CD14-positive monocyte (primary cell): Measurements from ENCODE around the gene TRIM44. TPM values are rescaled to one million over a fixed set of nuclear protein-coding genes. Genes with fewer than 3 reads are reported as not detected.

ENCODE experiments used
- DNase-seq, 3 donors: peaks; one replicate each; pipeline ENCODE4 v3.0.0-alpha.2; 2011 to 2022
- H2AFZ ChIP-seq: 2 replicates; pipeline ENCODE4 v1.6.0; 2012; ENCODE audit warnings: mild to moderate bottlenecking, low read depth, low read length, inconsistent platforms; ENCODE audit not compliant: insufficient read depth, poor library complexity, severe bottlenecking
- H3K27ac ChIP-seq, 2 donors: 1 replicate in 1 of 2; 2 replicates in 1 of 2; pipeline ENCODE4 v1.5.1; 2012 to 2013; ENCODE audit warnings: low read length in 2 of 2, control low read depth in 1 of 2, inconsistent platforms in 1 of 2, low read depth in 1 of 2, mild to moderate bottlenecking in 1 of 2
- H3K27me3 ChIP-seq, 2 donors: one replicate each; pipeline versions ENCODE4 v1.6.0 to v1.6.1; 2011 to 2013; ENCODE audit warnings: low read length in 2 of 2; ENCODE audit not compliant: control insufficient read depth in 2 of 2, insufficient read depth in 2 of 2
- H3K36me3 ChIP-seq, 2 donors: replicated peaks in 1 of 2; 1 replicate in 1 of 2; 2 replicates in 1 of 2; pipeline versions ENCODE4 v1.5.1 to v1.6.1; 2012 to 2013; ENCODE audit warnings: low read length in 2 of 2, control low read depth in 1 of 2, inconsistent platforms in 1 of 2, mild to moderate bottlenecking in 1 of 2; ENCODE audit not compliant: insufficient read depth in 2 of 2, control insufficient read depth in 1 of 2
- H3K4me1 ChIP-seq, 2 donors: 1 replicate in 1 of 2; 2 replicates in 1 of 2; pipeline versions ENCODE4 v1.5.1 to v1.6.1; 2012 to 2013; ENCODE audit warnings: low read length in 2 of 2, control low read depth in 1 of 2, inconsistent platforms in 1 of 2, mild to moderate bottlenecking in 1 of 2, moderate library complexity in 1 of 2; ENCODE audit not compliant: insufficient read depth in 2 of 2, control insufficient read depth in 1 of 2
- H3K4me2 ChIP-seq: replicated peaks from 2 replicates; pipeline ENCODE3; 2012; ENCODE audit warnings: low read length, moderate library complexity, mild to moderate bottlenecking; ENCODE audit not compliant: poor library complexity, severe bottlenecking; ENCODE audit errors: extremely low read depth
- H3K4me3 ChIP-seq, 3 experiments: fragments of 200-600 bp in 1 of 3; sonication (generic) in 1 of 3; replicated peaks in 1 of 3; 1 replicate in 2 of 3; 2 replicates in 1 of 3; pipeline ENCODE4 v1.5.1; 2011 to 2013; ENCODE audit warnings: low read length in 3 of 3, mild to moderate bottlenecking in 3 of 3, control low read depth in 2 of 3, low read depth in 2 of 3, inconsistent platforms in 1 of 3, moderate library complexity in 1 of 3
- H3K79me2 ChIP-seq: 2 replicates; pipeline ENCODE4 v1.6.0; 2012; ENCODE audit warnings: mild to moderate bottlenecking, control low read depth, inconsistent platforms, low read length, moderate library complexity; ENCODE audit not compliant: insufficient read depth
- H3K9ac ChIP-seq: 2 replicates; pipeline ENCODE4 v1.6.0; 2017; ENCODE audit warnings: low read length, mild to moderate bottlenecking; ENCODE audit not compliant: insufficient read depth, poor library complexity, severe bottlenecking
- H3K9me3 ChIP-seq, 2 donors: replicated peaks in 1 of 2; 1 replicate in 1 of 2; 2 replicates in 1 of 2; pipeline versions ENCODE4 v1.5.1 to v1.6.1; 2012 to 2013; ENCODE audit warnings: low read length in 2 of 2, control low read depth in 1 of 2; ENCODE audit not compliant: control insufficient read depth in 1 of 2, insufficient read depth in 1 of 2
- H4K20me1 ChIP-seq: 2 replicates; pipeline ENCODE4 v1.6.0; 2012; ENCODE audit warnings: mild to moderate bottlenecking, low read length, control low read depth, moderate library complexity; ENCODE audit not compliant: insufficient read depth
- H3K27ac Mint-ChIP-seq, 7 donors: one replicate each; pipeline ENCODE4 v1.8.0; 2020; ENCODE audit warnings: mild to moderate bottlenecking in 7 of 7, mixed read lengths in 7 of 7, moderate library complexity in 6 of 7, inconsistent platforms in 2 of 7
- H3K27me3 Mint-ChIP-seq, 3 donors: one replicate each; pipeline ENCODE4 v1.8.0; 2021 to 2022; ENCODE audit warnings: low read depth in 3 of 3, mild to moderate bottlenecking in 3 of 3, mixed read lengths in 3 of 3, moderate library complexity in 3 of 3, inconsistent platforms in 1 of 3
- H3K36me3 Mint-ChIP-seq, 2 donors: one replicate each; pipeline ENCODE4 v1.8.0; 2020; ENCODE audit warnings: mixed read lengths in 2 of 2, inconsistent platforms in 1 of 2, mild to moderate bottlenecking in 1 of 2
- H3K4me1 Mint-ChIP-seq: one replicate; pipeline ENCODE4 v1.8.0; 2020; ENCODE audit warnings: mild to moderate bottlenecking, mixed read lengths
- H3K4me3 Mint-ChIP-seq, 2 donors: one replicate each; pipeline ENCODE4 v1.8.0; 2020; ENCODE audit warnings: mild to moderate bottlenecking in 2 of 2, mixed read lengths in 2 of 2, moderate library complexity in 1 of 2
- H3K9me3 Mint-ChIP-seq, 7 donors: one replicate each; pipeline ENCODE4 v1.8.0; 2020 to 2022; ENCODE audit warnings: mixed read lengths in 7 of 7, mild to moderate bottlenecking in 6 of 7, moderate library complexity in 6 of 7, inconsistent platforms in 2 of 7
- CTCF ChIP-seq: fragments of 200-600 bp; IDR thresholded peaks from one replicate; pipeline ENCODE4 v1.8.0; 2022; ENCODE audit warnings: antibody characterized with exemption, mild to moderate bottlenecking
- WGBS: methylation state at CpG from one replicate; pipeline ENCODE4 v1.1.5; 2013; ENCODE audit warnings: missing lambda C conversion rate; ENCODE audit not compliant: insufficient coverage; 5-methylcytosine and 5-hydroxymethylcytosine counted together
- intact Hi-C, 2 donors: fragments of 100-400 bp; cut with micrococcal nuclease; formaldehyde crosslinking; loops; one replicate each; pipeline versions ENCODE4 v1.15.0 to v1.15.1; 2023
- polyA minus RNA-seq: library from RNA; depleted of rRNA, polyadenylated mRNA; stranded (reverse); fragments of >200 nt; gene quantifications from 2 replicates; pipeline ENCODE4 v1.2.3, GENCODE V29; 2012
- polyA plus RNA-seq, 3 donors: library from polyadenylated mRNA; depleted of rRNA in 1 of 3; unstranded in 2 of 3; stranded (reverse) in 1 of 3; fragments of 300-500 nt in 2 of 3; fragments of >200 nt in 1 of 3; fragmentation: Illumina TruSeq in 2 of 3; gene quantifications; 1 replicate in 2 of 3; 2 replicates in 1 of 3; pipeline ENCODE4 v1.2.3, GENCODE V29; 2012 to 2021
- total RNA-seq, 12 experiments: library from RNA in 1 of 12; stranded (reverse) in 1 of 12; fragments of 120-200 nt in 1 of 12; gene quantifications; one replicate each; pipeline ENCODE4 v1.2.4 and lab custom pipeline; 2013 to 2026; ENCODE audit warnings: mixed read lengths in 6 of 12, inconsistent platforms in 1 of 12

Gene TRIM44
- 44.2 TPM for total RNA-seq (2013)
- polyA plus RNA-seq (10 to 100 TPM; 25.3 to 47.1 (median 45.9) TPM), polyA minus RNA-seq (17.9 and 43.6 TPM in 2 replicates), total RNA-seq (lab: John Stamatoyannopoulos, UW) (64.1 to 119 (median 104) reads per million in 11 experiments)

DNA sequence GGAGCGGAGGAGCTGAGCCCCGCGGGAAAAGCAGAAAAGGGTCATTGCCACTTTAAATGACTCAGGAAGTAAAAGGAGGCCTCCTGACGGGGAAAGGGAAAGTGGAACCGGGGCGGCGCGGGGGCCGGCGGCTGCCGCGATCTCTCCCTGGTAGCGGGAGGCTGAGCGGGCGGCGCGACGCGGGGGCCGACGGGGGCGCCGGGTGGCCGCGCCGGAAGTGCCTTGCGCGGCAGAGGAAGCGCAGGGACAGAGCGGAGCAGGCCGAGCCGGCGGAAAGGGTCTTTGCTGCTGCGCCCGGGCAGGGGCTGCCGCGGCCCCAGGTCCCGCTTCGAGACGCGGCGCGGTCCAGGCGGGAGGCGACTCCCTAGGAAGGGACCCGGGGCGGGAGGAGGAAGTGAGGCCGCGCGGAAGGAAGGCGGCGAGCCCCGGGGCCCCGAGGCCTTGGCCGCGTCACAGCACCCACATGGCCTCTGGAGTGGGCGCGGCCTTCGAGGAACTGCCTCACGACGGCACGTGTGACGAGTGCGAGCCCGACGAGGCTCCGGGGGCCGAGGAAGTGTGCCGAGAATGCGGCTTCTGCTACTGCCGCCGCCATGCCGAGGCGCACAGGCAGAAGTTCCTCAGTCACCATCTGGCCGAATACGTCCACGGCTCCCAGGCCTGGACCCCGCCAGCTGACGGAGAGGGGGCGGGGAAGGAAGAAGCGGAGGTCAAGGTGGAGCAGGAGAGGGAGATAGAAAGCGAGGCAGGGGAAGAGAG is at the start of gene TRIM44:
Gene TRIM44, plus strand, starts transcription at position 127 of the 759 bp plus-strand sequence. Its CDS starts 337 bp downstream, at position 464.
- H4K20me1 ChIP-seq, result peaks cover 5% of the 10 kb centered on the region
- intact Hi-C loops, result loop anchor here (2.0 to 5.0 kb wide), 2 partner anchors 484 to 626 kb away; partner anchors contain the start of gene COMMD9 (in 1 of the 2)
- H3K27ac Mint-ChIP-seq, result peak within 1 kb of the TSS; percentile 92 to 99 (median 99)
- H3K79me2 ChIP-seq, result peaks cover 46% of the 10 kb centered on the region
- peak within 1 kb of the TSS; percentile 96 for H3K9ac ChIP-seq
- peaks cover 0 to 8% of the 10 kb centered on the region in 2 donors for H3K36me3 ChIP-seq
- peak within 1 kb of the TSS; percentile 95 to 96 for H3K27ac ChIP-seq
- DNase-seq, result peak; percentile 85 to 93 (median 92)
- peaks cover 10 to 20% of the 10 kb centered on the region in 2 donors for H3K27me3 ChIP-seq
- peaks cover 23 to 25% of the 10 kb centered on the region in 2 donors for H3K9me3 ChIP-seq
- H3K4me3 Mint-ChIP-seq, result peak within 1 kb of the TSS; percentile 91 to 98
- H3K4me1 Mint-ChIP-seq, result peaks cover 30% of the 10 kb centered on the region
- peaks cover 10 to 34% (median 31%) of the 10 kb centered on the region in 3 donors for H3K27me3 Mint-ChIP-seq
- H3K9me3 Mint-ChIP-seq, result peaks cover 20 to 42% (median 40%) of the 10 kb centered on the region in 7 donors
- peak within 1 kb of the TSS; percentile 96 for H3K4me2 ChIP-seq
- TF ChIP-seq CTCF, result no peak
- H2AFZ ChIP-seq, result peak within 1 kb of the TSS; percentile 96
- peak within 1 kb of the TSS; percentile 79 to 95 (median 92) for H3K4me3 ChIP-seq
- peaks cover 26 to 30% of the 10 kb centered on the region in 2 donors for H3K36me3 Mint-ChIP-seq
- H3K4me1 ChIP-seq, result peaks cover 20 to 23% of the 10 kb centered on the region in 2 donors
- 5% methylated on average over 81 of the region's 82 CpGs for WGBS

DNA sequence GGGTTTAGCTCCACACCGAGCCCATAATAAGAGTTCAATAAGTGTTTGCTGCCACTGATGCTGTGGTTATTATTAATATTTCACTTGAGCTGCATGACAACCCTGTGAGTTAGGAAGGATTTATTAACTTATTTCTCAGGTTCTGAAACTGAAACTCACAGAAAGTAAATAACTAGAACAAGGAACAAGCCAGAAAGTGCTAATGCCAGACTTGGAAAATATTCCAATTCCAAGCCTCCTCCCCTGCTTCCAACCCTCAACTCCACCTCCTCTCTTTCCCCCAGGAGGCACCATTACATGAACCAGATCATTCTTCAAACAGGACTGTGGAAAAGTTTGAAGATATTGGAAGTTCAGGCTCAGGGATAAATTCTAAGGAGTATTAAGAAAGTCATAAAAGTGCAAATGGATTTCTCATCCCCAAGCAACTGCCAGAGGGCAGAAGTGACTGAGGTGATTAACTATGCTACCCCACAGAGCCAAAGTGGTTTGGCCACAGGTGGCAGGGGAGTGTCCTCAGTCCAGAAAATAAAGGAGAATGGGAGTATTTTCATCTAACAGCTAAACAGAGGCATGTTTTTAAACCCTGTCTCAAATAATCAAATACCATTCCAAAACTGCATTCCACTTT is 47.5 kb upstream of the TRIM44 start:
- Histone ChIP-seq H4K20me1 (no peaks in the 10 kb centered on the region), H3K4me3 (no peak overlapping the region), H3K27ac (no peak overlapping the region), H3K9ac (no peak overlapping the region), H3K79me2 (no peaks in the 10 kb centered on the region), H3K4me1 (peaks cover 16 to 26% of the 10 kb centered on the region in 2 donors), H3K27me3 (peaks cover 38 to 41% of the 10 kb centered on the region in 2 donors), H3K4me2 (no peak overlapping the region), H3K36me3 (no peaks in the 10 kb centered on the region), H3K9me3 (peaks cover 0 to 3% of the 10 kb centered on the region in 2 donors), H2AFZ (no peak overlapping the region)
- Mint-ChIP-seq H3K4me1 (peaks cover 14% of the 10 kb centered on the region), H3K27me3 (peaks cover 27 to 54% (median 45%) of the 10 kb centered on the region in 3 donors), H3K9me3 (peaks cover 0 to 9% (median 6%) of the 10 kb centered on the region in 7 donors), H3K27ac (no peak overlapping the region), H3K36me3 (peaks cover 0 to 7% of the 10 kb centered on the region in 2 donors), H3K4me3 (peak overlapping the region in 1 of 2 donors; percentile 8)
- no peak for DNase-seq
- intact Hi-C loops, result loop anchor here (5.0 to 10.0 kb wide), 4 partner anchors 200 to 870 kb away; no protein-coding TSS in a partner anchor
- TF ChIP-seq CTCF, result no peak
- no CpG with 5 or more reads among the region's 1 CpG for WGBS
